GM18867 (cell line): ENCODE results near the gene CPNE5.

ENCODE experiments used
- ATAC-seq: cut with Tn5 transposase; IDR thresholded peaks from one replicate; pipeline ENCODE4 v1.9.1; 2021; ENCODE audit warnings: mild to moderate bottlenecking, moderate library complexity; ENCODE audit not compliant: unreplicated experiment

CPNE5 gene

GRCh38 chr6:36858407-36858981, 19.2 kb upstream of the CPNE5 start:
- ATAC-seq, result no peak

- no peak for ATAC-seq
Observed at GRCh38 chr6:36857325-36857724, 18.1 kb upstream of the CPNE5 start.

- ATAC-seq, result no peak
Observed at GRCh38 chr6:36856277-36856676, 17.0 kb upstream of the CPNE5 start.

- ATAC-seq, result no peak
Observed at GRCh38 chr6:36855750-36856149, 16.5 kb upstream of the CPNE5 start.

GRCh38 chr6:36853325-36853724, 14.1 kb upstream of the CPNE5 start:
- ATAC-seq, result no peak

GRCh38 chr6:36852481-36853147, 13.4 kb upstream of the CPNE5 start:
- no peak for ATAC-seq

DNA sequence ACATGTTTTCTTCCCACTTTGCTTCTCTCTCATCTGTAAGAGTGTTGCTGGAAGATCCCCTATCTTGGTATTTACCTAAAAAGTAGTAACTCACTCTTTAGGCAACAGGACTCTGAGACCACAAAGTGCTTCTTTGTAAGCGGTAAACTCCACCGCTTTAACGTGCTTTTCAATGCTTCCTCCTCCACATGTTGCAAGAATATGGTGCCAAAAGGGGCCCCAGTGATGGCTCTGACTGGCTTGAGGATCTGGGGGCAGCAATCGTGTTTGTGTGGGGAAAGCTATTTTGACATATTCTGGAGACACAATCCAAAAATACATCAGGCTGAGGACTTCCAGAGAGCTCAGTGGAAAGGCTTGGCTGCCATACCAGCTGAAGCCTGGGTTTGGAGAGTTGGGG, 12.4 kb upstream of the CPNE5 start:
- ATAC-seq, result no peak

DNA sequence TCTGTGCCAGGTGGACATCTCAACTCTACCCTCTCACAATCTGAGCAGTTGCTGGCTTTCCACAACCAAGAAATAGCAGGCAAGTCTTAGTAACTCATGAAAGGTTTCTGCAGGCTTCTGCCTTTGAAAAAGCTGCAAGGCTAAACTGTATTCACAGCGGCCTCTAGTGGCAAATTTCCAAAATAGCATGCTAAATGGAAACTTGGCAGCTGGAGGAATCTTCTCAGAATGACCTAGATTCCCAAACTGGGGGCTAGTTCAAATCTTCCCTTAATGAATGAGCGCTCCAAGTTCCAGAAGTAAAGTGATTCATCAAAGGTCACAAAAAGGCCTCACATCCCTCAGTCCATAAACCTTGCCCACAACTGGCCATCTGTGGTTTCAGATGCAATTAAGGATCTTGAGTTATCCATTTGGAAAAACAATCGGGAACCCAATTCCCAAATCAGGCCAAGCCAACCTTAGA, 11.9 kb upstream of the CPNE5 start:
- ATAC-seq, result no peak

GRCh38 chr6:36850021-36850420, 10.8 kb upstream of the CPNE5 start:
- ATAC-seq, result no peak

- ATAC-seq, result no peak
Observed at GRCh38 chr6:36848658-36849441, 9.6 kb upstream of the CPNE5 start.

DNA sequence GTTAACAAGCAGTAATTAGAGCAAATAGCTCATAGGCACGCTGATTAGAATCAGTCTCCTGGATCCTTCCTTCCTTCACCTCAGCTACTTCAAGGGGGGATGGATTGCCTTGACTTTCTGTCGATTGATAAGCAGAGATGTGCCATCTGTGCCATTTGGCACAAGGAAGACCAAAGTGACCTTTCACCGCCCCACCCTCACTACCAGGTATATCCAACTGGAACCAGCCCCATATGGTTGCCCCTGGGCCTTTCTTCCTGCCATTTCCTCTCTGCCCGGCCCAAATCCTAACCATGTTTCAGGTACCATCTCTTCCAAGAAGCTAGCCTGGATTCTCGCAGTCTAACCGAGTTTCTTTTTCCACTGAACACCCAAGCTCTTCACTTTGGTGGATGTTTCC, 8.7 kb upstream of the CPNE5 start:
- no peak for ATAC-seq

DNA sequence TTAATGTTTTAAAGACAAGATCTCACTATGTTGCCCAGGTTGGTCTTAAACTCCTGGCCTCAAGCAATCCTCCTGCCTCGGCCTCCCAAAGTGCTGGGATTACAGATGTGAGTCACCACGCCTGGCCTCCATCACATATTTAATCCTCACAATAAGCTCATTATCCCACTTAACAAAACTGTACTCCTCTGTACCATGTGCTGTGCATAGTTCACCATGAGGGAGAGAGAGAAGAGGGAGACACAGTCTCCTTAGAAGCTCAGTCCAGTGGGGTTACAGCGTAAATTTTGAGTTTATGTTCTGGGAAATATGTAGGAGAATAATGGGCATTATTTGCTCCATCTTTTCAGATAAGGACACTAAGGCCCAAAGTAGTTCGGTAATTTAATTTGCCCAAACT, 7.9 kb upstream of the CPNE5 start:
- ATAC-seq, result no peak

DNA sequence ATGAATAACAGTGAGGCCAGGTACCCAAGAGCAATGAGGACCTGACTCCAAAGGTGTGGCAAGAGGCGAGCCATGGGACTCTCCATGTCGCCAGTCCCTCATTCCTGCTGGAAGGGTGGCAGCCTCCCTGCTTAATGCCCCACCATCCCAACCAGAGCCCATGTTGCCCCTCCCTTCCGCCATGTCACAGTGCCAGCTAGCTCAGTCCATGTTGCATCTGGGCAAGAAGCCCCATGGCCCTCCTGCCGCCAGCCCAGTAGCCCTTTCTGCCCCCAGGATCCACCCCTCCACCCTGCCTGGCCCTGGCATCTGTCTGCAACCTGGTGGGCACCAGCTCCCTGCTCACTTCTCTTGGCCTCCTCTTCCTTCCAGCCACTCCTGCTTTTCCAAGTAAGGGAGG, 6.0 kb upstream of the CPNE5 start:
- ATAC-seq, result no peak

DNA sequence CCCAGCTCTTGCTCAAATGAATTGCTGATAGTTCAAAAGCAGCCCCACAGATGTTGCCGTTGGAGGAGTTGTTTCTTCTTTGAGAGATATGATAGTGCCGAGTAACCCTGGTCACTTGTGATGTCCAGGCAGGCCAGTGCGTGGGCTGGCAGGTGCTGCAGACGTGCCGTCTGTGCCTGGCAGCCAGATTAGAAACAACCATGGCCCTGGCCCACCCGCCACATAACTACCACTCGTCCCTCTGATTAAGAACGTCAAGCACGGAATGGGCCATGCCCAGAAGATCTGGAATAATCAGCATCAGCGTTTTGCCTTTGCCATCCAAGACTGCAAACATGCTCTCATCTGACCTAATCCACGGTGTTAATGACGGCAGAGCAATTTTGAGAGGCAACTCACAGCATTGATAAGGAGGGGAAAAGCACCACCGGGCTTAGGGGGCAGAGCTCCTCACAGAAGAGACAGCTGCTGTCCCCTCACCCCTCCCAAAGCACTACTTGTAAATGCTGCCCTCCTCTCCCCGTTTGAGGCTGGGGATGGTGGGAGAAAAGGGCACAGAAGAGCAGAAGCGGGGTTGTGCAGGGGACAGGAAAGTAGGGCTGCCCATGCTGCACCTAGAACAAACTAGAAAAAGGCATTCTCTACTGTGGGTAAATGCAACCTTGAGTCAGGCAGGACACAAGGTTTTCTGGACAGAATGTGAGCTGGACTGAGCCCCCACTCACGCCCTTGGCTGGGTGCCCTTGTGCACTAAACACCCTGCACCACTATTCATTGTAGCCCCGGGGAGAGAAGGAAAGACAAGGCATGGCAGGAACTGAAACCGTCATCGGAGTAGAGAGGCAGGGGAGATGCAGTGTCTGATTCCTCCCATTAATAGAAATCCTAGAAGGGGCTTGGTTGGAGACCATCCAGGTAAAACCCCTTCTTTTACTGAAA, 5.3 kb upstream of the CPNE5 start:
- no peak for ATAC-seq

DNA sequence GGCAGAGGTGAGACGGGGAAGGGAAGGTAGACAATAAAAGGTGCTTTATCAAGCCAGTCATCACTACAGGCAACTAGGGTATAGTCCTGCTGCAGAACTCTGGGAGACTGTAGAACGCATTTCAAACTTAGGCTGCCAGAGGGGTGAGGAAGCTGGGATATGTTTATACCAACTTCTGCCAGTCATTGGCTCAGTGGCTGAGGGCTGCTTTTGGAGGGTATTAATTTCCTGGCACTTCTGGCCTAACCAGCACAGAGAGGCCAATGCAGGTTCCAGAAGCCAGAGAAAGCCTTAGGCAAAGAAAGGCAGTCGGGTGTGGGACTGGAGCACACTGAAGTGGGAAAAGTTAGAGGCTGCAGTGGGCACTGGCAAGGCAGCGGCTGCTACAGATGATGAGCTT, 3.9 kb upstream of the CPNE5 start:
- no peak for ATAC-seq

- ATAC-seq, result no peak
Observed at GRCh38 chr6:36841756-36842155, 2.5 kb upstream of the CPNE5 start.

GRCh38 chr6:36840432-36841403, 1.5 kb upstream of the CPNE5 start:
- no peak for ATAC-seq

- no peak for ATAC-seq
Observed at GRCh38 chr6:36839749-36840431, 646 bp upstream of the CPNE5 start.

- ATAC-seq, result no peak
Observed at GRCh38 chr6:36837686-36838085, 1.6 kb downstream of the CPNE5 start.
